ENCODE measurements around the gene MOB3B.
"Not testable (repeated sequence)": the region's sequence is repeated elsewhere in the genome, so short reads cannot be mapped to it uniquely, and the experiment has no call there.

MOB3B gene

DNA sequence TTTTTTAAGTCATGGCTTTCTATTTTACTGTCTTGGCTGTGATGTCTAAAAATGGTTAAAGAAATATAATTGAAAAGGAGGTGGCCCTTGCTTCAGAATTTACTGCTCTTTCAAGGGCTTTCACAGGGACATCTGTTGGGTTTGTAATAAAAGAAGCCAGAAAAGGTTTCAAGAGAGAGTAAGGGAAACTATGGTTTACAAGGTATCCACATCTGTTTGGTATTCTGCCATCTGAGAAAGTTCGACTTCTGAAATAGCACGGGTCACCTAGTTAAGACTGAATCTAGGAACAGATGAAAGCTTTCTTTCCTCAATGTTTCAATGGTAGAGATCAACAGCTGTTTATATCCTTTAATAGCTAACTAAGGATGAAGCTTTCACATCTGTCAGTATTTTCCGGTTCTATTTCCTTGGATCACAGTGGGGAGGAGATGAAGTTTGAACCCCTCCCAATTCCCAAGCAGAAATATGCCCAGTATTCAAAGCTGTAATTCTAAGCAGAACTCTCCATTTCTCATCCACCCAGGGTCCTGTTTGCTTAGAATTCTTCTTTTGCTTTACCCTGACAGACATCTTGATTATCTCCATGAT lies 78.3 kb downstream of the MOB3B start:
- no peak overlapping the region for H3K27ac ChIP-seq

DNA sequence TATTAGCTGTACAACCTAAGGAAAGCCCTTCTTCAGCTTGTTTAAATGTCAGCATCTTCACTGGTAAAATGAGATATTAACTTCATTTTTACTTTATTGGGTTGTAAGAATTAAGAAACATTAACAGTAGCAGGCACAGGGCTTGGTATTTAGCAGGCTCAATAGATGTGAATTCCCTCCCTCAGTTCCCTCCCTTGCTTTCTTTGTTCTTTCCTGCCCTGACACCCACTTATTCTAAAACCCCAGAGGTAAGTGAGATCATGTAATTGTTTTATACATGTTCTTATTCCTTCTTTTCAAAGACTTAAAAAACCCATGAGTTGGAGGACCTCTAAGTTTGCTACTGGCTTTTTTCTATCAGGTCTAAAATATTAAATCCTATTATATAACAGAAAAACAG lies 78.9 kb downstream of the MOB3B start:
- no peaks in the 10 kb centered on the region for H3K9me3 ChIP-seq
- TF ChIP-seq, protein P1, sequence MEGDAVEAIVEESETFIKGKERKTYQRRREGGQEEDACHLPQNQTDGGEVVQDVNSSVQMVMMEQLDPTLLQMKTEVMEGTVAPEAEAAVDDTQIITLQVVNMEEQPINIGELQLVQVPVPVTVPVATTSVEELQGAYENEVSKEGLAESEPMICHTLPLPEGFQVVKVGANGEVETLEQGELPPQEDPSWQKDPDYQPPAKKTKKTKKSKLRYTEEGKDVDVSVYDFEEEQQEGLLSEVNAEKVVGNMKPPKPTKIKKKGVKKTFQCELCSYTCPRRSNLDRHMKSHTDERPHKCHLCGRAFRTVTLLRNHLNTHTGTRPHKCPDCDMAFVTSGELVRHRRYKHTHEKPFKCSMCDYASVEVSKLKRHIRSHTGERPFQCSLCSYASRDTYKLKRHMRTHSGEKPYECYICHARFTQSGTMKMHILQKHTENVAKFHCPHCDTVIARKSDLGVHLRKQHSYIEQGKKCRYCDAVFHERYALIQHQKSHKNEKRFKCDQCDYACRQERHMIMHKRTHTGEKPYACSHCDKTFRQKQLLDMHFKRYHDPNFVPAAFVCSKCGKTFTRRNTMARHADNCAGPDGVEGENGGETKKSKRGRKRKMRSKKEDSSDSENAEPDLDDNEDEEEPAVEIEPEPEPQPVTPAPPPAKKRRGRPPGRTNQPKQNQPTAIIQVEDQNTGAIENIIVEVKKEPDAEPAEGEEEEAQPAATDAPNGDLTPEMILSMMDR (IDR thresholded peaks at IDR 0.05) = no peak
- no peak for DNase-seq
- no peak overlapping the region for H3K4me3 ChIP-seq
- intact Hi-C loops (cut with DNase I; ENCODE audit: low total_unique reads) = no loop called here
- H3K27me3 ChIP-seq = no peaks in the 10 kb centered on the region
- no peak overlapping the region for H3K27ac ChIP-seq
- peaks cover 10 to 16% (median 15%) of the 10 kb centered on the region in 3 donors for H3K36me3 ChIP-seq
- H3K4me1 ChIP-seq = peaks cover 0 to 13% (median 2%) of the 10 kb centered on the region in 4 donors

More for the DNA sequence above, 78.3 kb downstream of the MOB3B start:
- no peaks in the 10 kb centered on the region for H3K27me3 ChIP-seq
- intact Hi-C loops (cut with DNase I; ENCODE audit: low total_unique reads) = no loop called here
- H3K4me3 ChIP-seq = no peak overlapping the region
- DNase-seq = no peak
- TF ChIP-seq, protein P1 (IDR thresholded peaks at IDR 0.05) = no peak
- H3K9me3 ChIP-seq = no peaks in the 10 kb centered on the region
- peaks cover 0 to 13% (median 2%) of the 10 kb centered on the region in 4 donors for H3K4me1 ChIP-seq
- peaks cover 10 to 16% (median 15%) of the 10 kb centered on the region in 3 donors for H3K36me3 ChIP-seq

DNA sequence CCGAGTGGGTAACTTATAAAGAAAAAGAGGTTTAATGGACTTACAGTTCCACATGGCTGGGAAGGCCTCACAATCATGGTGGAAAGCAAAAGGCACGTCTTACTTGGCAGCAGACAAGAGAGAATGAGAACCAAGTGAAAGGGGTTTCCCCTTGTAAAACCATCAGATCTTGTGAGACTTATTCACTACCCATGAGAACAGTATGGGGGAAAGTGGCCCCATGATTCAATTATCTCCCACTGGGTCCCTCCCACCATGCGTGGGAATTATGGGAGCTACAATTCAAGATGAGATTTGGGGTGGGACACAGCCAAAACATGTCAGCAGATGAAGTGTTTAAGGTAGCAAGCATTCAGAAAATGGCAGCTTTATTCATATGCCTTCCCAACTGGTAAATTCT lies 81.3 kb downstream of the MOB3B start:
- H3K9me3 ChIP-seq; H3K4me1 ChIP-seq; H3K27ac ChIP-seq; H3K36me3 ChIP-seq; intact Hi-C loops (cut with DNase I; ENCODE audit: low total_unique reads); H3K27me3 ChIP-seq; H3K4me3 ChIP-seq; DNase-seq: not testable (repeated sequence)

GRCh38 chr9:27447031-27447683 lies 82.5 kb downstream of the MOB3B start:
- no peaks in the 10 kb centered on the region for H3K27me3 ChIP-seq
- peaks cover 0 to 7% (median 2%) of the 10 kb centered on the region in 4 donors for H3K4me1 ChIP-seq
- H3K4me3 ChIP-seq = no peak overlapping the region
- intact Hi-C loops (cut with DNase I; ENCODE audit: low total_unique reads) = no loop called here
- no peaks in the 10 kb centered on the region for H3K36me3 ChIP-seq
- TF ChIP-seq, protein P1 (IDR thresholded peaks at IDR 0.05) = no peak
- DNase-seq = no peak
- no peak overlapping the region for H3K27ac ChIP-seq
- H3K9me3 ChIP-seq = no peaks in the 10 kb centered on the region

DNA sequence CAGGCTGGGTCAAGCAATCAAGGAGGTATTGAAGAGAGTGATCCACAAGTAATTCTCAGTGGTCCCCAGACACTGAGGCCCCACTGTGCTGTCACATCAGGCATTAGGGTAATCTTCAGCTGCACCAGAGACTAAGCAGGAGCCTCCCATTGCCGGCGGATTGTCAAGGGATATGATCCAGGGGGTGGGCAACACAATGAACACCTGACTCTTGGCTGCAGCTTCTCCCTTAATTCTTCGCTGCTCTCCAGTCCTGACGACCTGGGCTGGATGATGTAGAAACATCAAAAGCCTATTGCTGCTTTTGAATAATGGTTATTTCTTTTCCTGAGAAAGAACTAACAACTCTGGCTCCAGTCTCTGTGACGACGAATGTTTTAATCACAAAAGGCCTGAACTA lies 83.9 kb downstream of the MOB3B start:
- no peak overlapping the region for H3K4me3 ChIP-seq
- H3K27me3 ChIP-seq = no peaks in the 10 kb centered on the region
- intact Hi-C loops (cut with DNase I; ENCODE audit: low total_unique reads) = no loop called here
- H3K36me3 ChIP-seq = no peaks in the 10 kb centered on the region
- no peaks in the 10 kb centered on the region for H3K9me3 ChIP-seq
- TF ChIP-seq, protein P1 (IDR thresholded peaks at IDR 0.05) = no peak
- peaks cover 0 to 2% (median 0%) of the 10 kb centered on the region in 4 donors for H3K4me1 ChIP-seq
- no peak overlapping the region for H3K27ac ChIP-seq
- DNase-seq = no peak

GRCh38 chr9:27445057-27445595 lies 84.5 kb downstream of the MOB3B start:
- no peaks in the 10 kb centered on the region for H3K4me1 ChIP-seq
- DNase-seq = no peak
- no peak overlapping the region for H3K27ac ChIP-seq
- no peaks in the 10 kb centered on the region for H3K9me3 ChIP-seq
- no peak overlapping the region for H3K4me3 ChIP-seq
- intact Hi-C loops (cut with DNase I; ENCODE audit: low total_unique reads) = no loop called here
- H3K36me3 ChIP-seq = no peaks in the 10 kb centered on the region
- H3K27me3 ChIP-seq = no peaks in the 10 kb centered on the region
- TF ChIP-seq, protein P1 (IDR thresholded peaks at IDR 0.05) = no peak
